Measurements from ENCODE around the gene OSCAR. TPM values are rescaled to one million over a fixed set of nuclear protein-coding genes. Genes with fewer than 3 reads are reported as not detected.
"Not testable (repeated sequence)": the region's sequence is repeated elsewhere in the genome, so short reads cannot be mapped to it uniquely, and the experiment has no call there.

Gene OSCAR
- total RNA-seq, 1 donor from 2014 or later = 1.1 TPM

DNA sequence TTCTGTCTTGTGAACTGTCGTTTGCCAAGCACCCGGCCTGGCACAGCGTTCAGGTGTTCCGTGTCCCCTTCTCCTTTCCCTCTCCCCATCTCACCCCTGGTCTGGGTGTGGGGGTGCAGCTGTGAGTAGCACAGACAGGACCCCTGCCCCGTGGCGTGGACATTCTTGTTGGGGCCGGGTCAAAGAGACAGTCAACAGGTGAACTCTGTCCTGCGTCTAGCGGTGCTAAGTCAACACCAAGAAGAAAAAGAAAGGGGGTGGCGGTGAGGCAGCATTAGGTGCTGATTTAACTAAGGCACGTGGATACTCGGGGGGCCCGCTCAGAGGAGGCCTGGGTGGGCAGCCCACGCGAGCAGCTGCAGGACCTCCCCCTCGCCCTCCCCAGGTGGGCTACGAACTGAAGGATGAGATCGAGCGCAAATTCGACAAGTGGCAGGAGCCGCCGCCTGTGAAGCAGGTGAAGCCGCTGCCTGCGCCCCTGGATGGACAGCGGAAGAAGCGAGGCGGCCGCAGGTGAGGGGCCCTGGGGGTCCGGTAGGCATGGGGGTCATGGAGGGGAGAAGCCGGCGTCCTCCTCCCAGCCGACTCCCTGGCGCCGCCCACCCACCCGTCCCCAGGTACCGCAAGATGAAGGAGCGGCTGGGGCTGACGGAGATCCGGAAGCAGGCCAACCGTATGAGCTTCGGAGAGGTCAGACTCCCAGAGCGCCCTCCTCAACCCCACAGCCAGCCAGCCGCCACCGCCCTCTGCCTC lies 27.3 kb upstream of the OSCAR start:
- intact Hi-C loops (cut with micrococcal nuclease) = no loop called here
- no peak for DNase-seq
- no peak for ATAC-seq

DNA sequence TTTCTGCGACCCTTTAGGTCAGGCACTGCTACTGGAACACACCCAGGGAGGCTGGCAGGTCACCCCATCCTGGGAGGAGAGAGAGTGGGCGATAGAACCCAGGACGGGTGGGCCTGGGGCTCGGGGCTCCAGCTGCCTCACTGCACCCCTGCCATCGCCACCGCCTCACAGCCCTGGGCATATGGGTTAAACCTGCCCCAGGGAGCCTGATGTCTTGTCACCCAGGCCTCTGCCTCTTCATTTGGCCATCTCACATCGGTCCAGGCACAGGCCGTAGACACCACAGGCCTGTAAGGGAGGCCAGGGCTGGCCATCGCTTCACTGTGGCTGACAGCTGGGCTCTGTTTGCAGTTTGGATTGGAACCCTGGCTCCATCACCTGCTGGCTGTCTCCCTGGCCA lies 25.1 kb upstream of the OSCAR start:
- intact Hi-C loops (cut with micrococcal nuclease) = no loop called here
- DNase-seq = no peak
- no peak for ATAC-seq

GRCh38 chr19:54124393-54124792 lies 23.8 kb upstream of the OSCAR start:
- intact Hi-C loops (cut with micrococcal nuclease) = no loop called here
- no peak for ATAC-seq

GRCh38 chr19:54123682-54124081 lies 23.1 kb upstream of the OSCAR start:
- no peak for DNase-seq
- ATAC-seq = no peak
- intact Hi-C loops (cut with micrococcal nuclease) = no loop called here

More at GRCh38 chr19:54124393-54124792, 23.8 kb upstream of the OSCAR start:
- DNase-seq = no peak

DNA sequence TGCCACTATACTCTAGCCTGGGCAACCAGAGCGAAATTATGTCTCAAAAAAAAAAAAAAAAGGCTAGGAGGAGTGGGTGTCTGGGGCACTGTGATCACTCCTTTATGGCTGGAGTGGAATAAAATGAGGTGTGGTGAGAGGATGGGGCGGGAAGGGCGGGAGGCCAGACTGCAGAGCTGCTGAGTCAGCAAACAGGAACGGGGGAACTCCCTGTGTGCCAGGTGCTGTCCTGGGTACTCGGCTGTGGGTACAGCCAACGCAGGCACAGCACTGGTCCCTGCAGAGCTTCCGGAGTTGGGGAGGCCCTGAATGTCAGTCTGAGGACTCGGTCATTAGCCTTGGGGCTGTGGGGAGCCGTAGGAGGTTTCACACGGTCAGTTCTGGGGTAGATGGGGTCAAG lies 20.7 kb upstream of the OSCAR start:
- ATAC-seq (no peak), DNase-seq (no peak)
- intact Hi-C loops (cut with micrococcal nuclease) = no loop called here

GRCh38 chr19:54115109-54116063 lies 14.8 kb upstream of the OSCAR start, which contains the start of the genes PRPF31 and TFPT:
PRPF31 (plus strand) TSS chr19:54115754; CDS start chr19:54118279, 2,525 bp downstream.
TFPT (minus strand) TSS chr19:54115657; CDS start chr19:54115269, 388 bp downstream.
- ATAC-seq (peak; percentile 95), DNase-seq (peak; percentile 96)
- intact Hi-C loops (cut with micrococcal nuclease) = no loop called here

DNA sequence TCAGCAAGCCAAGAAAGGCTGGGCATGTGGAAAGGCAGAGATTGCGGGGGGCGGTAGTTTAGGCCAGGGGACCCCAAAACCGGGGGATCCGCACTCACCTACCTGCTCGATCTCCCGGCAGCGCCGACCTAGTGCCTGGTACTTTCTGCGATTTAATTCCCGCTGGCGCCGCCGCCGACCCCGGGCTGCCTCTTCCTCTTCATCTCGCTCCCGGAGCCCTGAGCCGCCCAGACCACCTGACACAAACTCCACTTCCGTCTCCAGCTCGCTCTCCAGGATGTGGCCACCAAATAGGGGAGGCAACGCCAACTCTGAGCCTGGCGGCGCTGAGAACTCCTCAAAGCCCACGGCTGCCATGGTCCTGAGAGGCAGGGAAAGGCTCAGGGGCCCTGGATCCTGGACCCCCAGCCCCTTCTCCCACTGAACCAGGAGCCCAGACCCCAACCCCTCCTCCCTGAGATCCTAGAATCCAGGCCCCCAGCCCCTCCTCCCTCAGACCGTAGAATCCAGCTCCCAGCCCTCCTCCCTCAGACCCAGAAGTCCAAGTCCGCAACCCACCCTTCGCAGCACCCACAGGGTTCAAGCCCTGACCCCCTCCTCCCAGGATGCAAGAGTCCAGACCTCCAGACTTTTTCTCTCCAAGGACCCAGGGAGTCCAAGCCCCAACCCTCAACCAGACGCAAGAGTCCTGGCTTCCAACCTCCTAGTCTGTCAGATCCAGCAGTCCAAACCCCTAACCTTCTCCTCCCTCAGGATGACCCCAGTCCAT lies 13.9 kb upstream of the OSCAR start:
- no peak for DNase-seq
- intact Hi-C loops (cut with micrococcal nuclease) = no loop called here
- peak; percentile 5 for ATAC-seq

DNA sequence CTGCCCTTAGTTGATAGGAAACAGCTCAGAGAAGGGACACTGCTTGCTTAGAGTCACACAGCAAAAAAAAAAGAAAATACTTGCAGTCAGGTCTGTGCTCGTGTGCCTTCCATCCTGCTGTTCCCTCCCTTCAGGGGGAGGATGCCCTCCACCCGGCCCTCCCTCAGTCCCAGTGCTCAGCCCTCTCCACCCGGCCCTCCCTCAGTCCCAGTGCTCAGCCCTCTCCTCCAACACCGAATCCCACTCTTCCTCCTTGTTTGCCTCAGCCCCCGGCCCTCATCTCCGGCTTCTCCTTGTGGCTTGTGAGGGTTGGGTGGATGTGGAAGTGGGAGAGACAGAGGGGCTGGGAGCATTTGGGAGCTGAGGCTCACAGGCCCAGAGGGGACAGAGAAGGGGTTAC lies 9.0 kb upstream of the OSCAR start:
- ATAC-seq = no peak
- intact Hi-C loops (cut with micrococcal nuclease) = no loop called here
- DNase-seq = no peak

DNA sequence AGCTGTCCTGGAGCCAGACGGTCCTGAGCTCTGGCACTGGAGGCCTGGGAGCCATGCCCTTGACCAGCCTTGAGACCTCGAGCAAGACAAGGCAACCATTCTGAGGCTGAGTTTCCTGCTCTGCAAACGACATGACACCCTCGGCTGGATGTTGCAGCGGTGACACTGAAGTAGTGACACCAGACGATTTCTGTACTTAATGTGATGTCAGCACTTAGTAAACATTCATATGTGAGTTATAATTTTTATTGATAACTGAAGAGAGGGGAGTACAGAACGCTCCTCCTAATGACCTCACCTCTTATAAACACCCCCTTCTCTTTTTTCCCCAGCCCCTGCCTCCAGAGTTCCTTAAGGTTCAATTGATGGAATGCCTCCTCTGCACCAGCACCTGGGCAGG lies 7.9 kb upstream of the OSCAR start:
- intact Hi-C loops (cut with micrococcal nuclease) = no loop called here

GRCh38 chr19:54107876-54108490 lies 7.4 kb upstream of the OSCAR start:
- no peak for ATAC-seq
- no peak for DNase-seq
- intact Hi-C loops (cut with micrococcal nuclease) = no loop called here

More for the DNA sequence above, 7.9 kb upstream of the OSCAR start:
- DNase-seq (no peak), ATAC-seq (no peak)

- DNase-seq (no peak), ATAC-seq (no peak)
- intact Hi-C loops (cut with micrococcal nuclease) = no loop called here
Measured at GRCh38 chr19:54106716-54107115, 6.1 kb upstream of the OSCAR start.

DNA sequence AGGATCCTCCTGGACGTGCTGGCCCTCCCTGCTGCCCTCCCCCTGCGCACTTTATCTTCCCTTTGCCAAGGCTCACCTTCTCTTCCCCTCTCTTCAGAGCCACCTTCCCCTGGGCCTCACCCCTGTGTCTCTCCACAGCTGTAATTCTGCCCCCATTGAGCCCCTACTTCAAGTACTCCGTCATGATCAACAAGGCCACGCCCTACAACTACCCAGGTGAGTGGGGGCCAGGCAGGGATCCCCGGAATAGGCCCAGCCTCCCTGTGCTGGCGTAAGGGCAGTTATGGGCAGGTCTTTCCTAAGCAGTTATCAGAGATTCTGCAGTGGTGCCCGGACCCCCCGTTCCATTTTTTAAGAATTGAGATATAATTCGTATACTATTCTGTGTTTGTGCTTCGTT lies 5.2 kb upstream of the OSCAR start:
- intact Hi-C loops (cut with micrococcal nuclease) = no loop called here
- ATAC-seq (no peak), DNase-seq (no peak)

DNA sequence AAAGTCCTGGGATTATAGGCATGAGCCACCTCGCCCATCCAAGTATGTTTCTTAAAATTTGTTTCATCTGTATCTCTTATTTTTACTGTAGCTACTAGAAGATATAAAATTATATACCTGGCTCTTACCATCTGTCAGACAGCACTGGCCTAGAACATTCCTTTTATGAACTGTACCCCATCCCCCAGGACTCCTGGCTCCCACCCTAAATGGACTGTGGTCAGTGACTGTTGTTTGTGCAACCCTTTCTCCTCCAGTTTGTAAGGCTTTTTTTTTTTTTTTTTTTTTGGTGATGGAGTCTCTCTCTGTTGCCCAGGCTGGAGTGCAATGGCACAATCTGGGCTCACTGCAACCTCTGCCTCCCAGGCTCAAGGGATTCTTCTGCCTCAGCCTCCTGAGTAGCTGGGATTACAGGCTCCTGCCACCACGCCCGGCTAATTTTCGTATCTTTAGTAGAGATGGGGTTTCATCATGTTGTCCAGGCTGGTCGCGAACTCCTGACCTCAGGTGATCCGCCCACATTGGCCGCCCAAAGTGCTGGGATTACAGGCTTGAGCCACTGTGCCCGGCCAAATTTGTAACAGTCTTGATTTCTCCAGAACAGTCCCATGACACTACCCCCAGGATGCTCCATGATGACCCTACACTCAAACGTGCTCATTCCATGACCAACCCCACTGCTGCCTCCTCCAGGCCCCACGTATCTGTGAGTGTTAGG lies 4.6 kb upstream of the OSCAR start:
- intact Hi-C loops (cut with micrococcal nuclease) = no loop called here
- ATAC-seq = no peak
- no peak for DNase-seq

GRCh38 chr19:54102421-54103169 lies 2.0 kb upstream of the OSCAR start, which contains the start of gene NDUFA3:
NDUFA3 (plus strand) TSS chr19:54102855; CDS start chr19:54102879, 24 bp downstream.
- DNase-seq = peak; percentile 99
- intact Hi-C loops (cut with micrococcal nuclease) = no loop called here
- ATAC-seq = peak; percentile 99

DNA sequence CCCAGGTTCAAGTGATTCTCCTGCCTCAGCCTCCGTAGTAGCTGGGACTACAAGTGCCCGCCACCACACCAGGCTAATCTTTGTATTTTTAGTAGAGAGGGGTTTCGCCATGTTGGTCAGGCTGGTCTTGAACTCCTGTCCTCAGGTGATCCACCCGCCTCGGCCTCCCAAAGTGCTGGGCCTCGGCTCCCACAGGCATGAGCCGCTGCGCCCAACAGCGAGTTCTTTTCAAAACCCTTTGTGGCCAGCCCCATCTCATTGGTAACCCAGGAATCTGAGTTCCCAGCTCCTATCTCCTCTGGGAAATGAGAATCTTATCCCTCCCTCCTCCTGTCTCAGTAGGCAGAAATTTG lies 724 bp downstream of the OSCAR start:
- intact Hi-C loops (cut with micrococcal nuclease); DNase-seq; ATAC-seq: not testable (repeated sequence)

DNA sequence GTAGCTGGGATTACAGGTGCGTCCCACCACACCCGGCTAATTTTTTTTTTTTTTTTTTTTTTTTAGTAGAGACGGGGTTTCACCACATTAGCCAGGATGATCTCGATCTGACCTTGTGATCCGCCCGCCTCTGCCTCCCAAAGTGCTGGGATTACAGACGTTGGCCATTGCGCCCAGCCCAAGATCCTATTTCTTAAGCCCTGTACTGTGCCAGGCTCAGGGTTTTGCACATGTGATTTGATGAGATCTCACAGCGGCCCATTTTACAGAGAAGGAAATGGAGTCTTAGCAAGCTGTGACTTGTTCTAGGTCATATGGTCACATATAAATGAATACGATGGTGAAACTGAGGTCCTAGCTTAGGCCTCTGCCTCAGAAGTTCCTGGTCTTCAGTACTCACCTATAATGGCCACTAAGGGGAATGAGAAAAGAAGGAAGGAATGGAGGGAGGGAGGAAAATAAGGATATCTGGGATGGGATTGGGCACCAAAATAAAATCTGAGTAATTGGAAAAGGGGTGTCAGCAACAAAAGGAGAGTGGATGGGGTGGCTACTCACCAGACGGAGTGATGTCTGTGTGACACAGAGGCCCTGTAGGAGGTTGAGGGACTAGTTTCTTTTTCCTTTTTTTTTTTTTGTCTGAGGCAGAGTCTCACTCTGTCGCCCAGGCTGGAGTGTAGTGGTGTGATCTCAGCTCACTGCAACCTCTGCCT lies 1.3 kb downstream of the OSCAR start:
- intact Hi-C loops (cut with micrococcal nuclease) = no loop called here
- no peak for DNase-seq
- ATAC-seq = no peak

GRCh38 chr19:54096617-54097106 lies 3.9 kb downstream of the OSCAR start:
- peak; percentile 58 for ATAC-seq
- DNase-seq = no peak
- intact Hi-C loops (cut with micrococcal nuclease) = no loop called here

Measured in left ventricle myocardium superior (tissue), 1 donor.